Gastroesophageal sphincter (tissue), 4 donors: Measurements from ENCODE around the gene FLNA. TPM values are rescaled to one million over a fixed set of nuclear protein-coding genes. Genes with fewer than 3 reads are reported as not detected.

Experiments
- ATAC-seq: fragments of 150-250 bp; one replicate; pipeline ENCODE4 v1.9.1; 2016; ENCODE audit warnings: mild to moderate bottlenecking, moderate library complexity
- H3K27ac ChIP-seq, 4 donors: fragments of 200-600 bp; sonication (generic) in 3 of 4; 1 replicate in 3 of 4; 2 replicates in 1 of 4; pipeline ENCODE4 v1.5.1; 2016 to 2019
- H3K27me3 ChIP-seq: fragments of 200-600 bp; sonication (generic); one replicate; pipeline ENCODE4 v1.5.1; 2019
- H3K36me3 ChIP-seq, 2 donors: fragments of 200-600 bp; sonication (generic); one replicate each; pipeline ENCODE4 v1.5.1; 2019; ENCODE audit warnings: control low read depth in 1 of 2
- H3K4me1 ChIP-seq, 3 donors: fragments of 200-600 bp; sonication (generic); 1 replicate in 2 of 3; 2 replicates in 1 of 3; pipeline ENCODE4 v1.5.1; 2016 to 2019; ENCODE audit warnings: control low read depth in 2 of 3
- H3K4me3 ChIP-seq, 2 donors: fragments of 200-600 bp; sonication (generic); one replicate each; pipeline ENCODE4 v1.5.1; 2019; ENCODE audit warnings: mild to moderate bottlenecking in 1 of 2, moderate library complexity in 1 of 2
- H3K9me3 ChIP-seq, 3 donors: fragments of 200-600 bp; sonication (generic); one replicate each; pipeline ENCODE4 v1.5.1; 2017 to 2019; ENCODE audit warnings: control low read depth in 2 of 3
- CTCF ChIP-seq, 4 experiments: fragments of 200-600 bp in 2 of 4; fragments of 450-650 bp in 2 of 4; sonication (generic) in 1 of 4; IDR thresholded peaks; one replicate each; pipeline ENCODE4 v1.5.1; 2017 to 2019; ENCODE audit warnings: antibody characterized with exemption in 4 of 4, mild to moderate bottlenecking in 2 of 4, moderate library complexity in 2 of 4
- EP300 ChIP-seq: sonication (generic); formaldehyde crosslinking; IDR thresholded peaks from one replicate; pipeline ENCODE4 v1.6.1; 2017; ENCODE audit warnings: antibody characterized with exemption, mild to moderate bottlenecking
- POLR2A ChIP-seq, 2 donors: fragments of 450-650 bp; IDR thresholded peaks; one replicate each; pipeline ENCODE4 v1.6.1; 2017; ENCODE audit warnings: antibody characterized with exemption in 2 of 2, mild to moderate bottlenecking in 2 of 2, moderate library complexity in 1 of 2
- POLR2AphosphoS5 ChIP-seq: sonication (generic); formaldehyde crosslinking; IDR thresholded peaks from one replicate; pipeline ENCODE4 v1.6.1; 2017; ENCODE audit warnings: antibody characterized with exemption
- WGBS, 2 donors: methylation state at CpG; one replicate each; pipeline ENCODE4 v1.1.5; 2018; ENCODE audit warnings: low coverage in 1 of 2; 5-methylcytosine and 5-hydroxymethylcytosine counted together
- total RNA-seq, 4 donors: library from RNA; depleted of rRNA; stranded (reverse); fragments of >200 nt; gene quantifications; one replicate each; pipeline ENCODE4 v1.1.0, GENCODE V29; 2016

The FLNA gene
- over 10,000 TPM in 1 of 4 donors, 1,000 to 10,000 TPM in 3; 7,815 to 15,318 (median 8,757) TPM for total RNA-seq

- peaks cover 0 to 12% of the 10 kb centered on the region in 2 donors for H3K36me3 ChIP-seq
- peak within 1 kb of the TSS; percentile 63 to 74 for H3K4me3 ChIP-seq
- H3K9me3 ChIP-seq: no peaks in the 10 kb centered on the region
- H3K27me3 ChIP-seq: no peaks in the 10 kb centered on the region
- peak; percentile 1 for ATAC-seq
- peaks cover 0 to 42% (median 2%) of the 10 kb centered on the region in 3 donors for H3K4me1 ChIP-seq
- TF ChIP-seq CTCF (IDR thresholded peaks at IDR 0.05) (peak in 2 of 4 experiments; percentile 3 to 19), EP300 (no peak), POLR2A (IDR thresholded peaks at IDR 0.05) (peak; percentile 84 to 86), POLR2AphosphoS5 (peak; percentile 59)
- no CpG with 5 or more reads among the region's 95 CpGs for WGBS, 2 donors
- H3K27ac ChIP-seq: peak within 1 kb of the TSS; percentile 94 to 100 (median 98)
Measured at GRCh38 chrX:154374313-154375155, at the start of gene FLNA. Gene FLNA (minus strand): TSS chrX:154374634. CDS start chrX:154371245, 3,389 bp downstream.

GRCh38 chrX:154420402-154420756, 45.9 kb upstream of the FLNA start:
- peak; percentile 14 for ATAC-seq

GRCh38 chrX:154419688-154420401, 45.4 kb upstream of the FLNA start:
- Histone ChIP-seq H3K4me1 (peaks cover 0 to 12% (median 0%) of the 10 kb centered on the region in 3 donors), H3K36me3 (peaks cover 0 to 9% of the 10 kb centered on the region in 2 donors), H3K27ac (peak overlapping the region in 2 of 4 donors; percentile 56 to 57), H3K4me3 (no peak overlapping the region), H3K9me3 (no peaks in the 10 kb centered on the region), H3K27me3 (no peaks in the 10 kb centered on the region)
- TF ChIP-seq EP300 (no peak), POLR2A (IDR thresholded peaks at IDR 0.05) (no peak), POLR2AphosphoS5 (no peak), CTCF (IDR thresholded peaks at IDR 0.05) (no peak)
- WGBS, 2 donors: no CpG with 5 or more reads among the region's 19 CpGs
- ATAC-seq: peak; percentile 65

More at GRCh38 chrX:154420402-154420756, 45.9 kb upstream of the FLNA start:
- Histone ChIP-seq H3K9me3 (no peaks in the 10 kb centered on the region), H3K4me1 (peaks cover 0 to 12% (median 0%) of the 10 kb centered on the region in 3 donors), H3K27me3 (no peaks in the 10 kb centered on the region), H3K36me3 (peaks cover 0 to 6% of the 10 kb centered on the region in 2 donors), H3K27ac (peak overlapping the region in 1 of 4 donors; percentile 56), H3K4me3 (no peak overlapping the region)
- no peak for TF ChIP-seq EP300
- WGBS, 2 donors: no CpG with 5 or more reads among the region's 10 CpGs

GRCh38 chrX:154419189-154419588, 44.8 kb upstream of the FLNA start:
- Histone ChIP-seq H3K36me3 (peaks cover 0 to 12% of the 10 kb centered on the region in 2 donors), H3K9me3 (no peaks in the 10 kb centered on the region), H3K4me3 (no peak overlapping the region), H3K4me1 (peaks cover 0 to 12% (median 0%) of the 10 kb centered on the region in 3 donors), H3K27ac (peak overlapping the region in 2 of 4 donors; percentile 56 to 57), H3K27me3 (no peaks in the 10 kb centered on the region)
- whole genome bisulfite sequencing, 2 donors: no CpG with 5 or more reads among the region's 8 CpGs
- no peak for ATAC-seq
- TF ChIP-seq POLR2A (IDR thresholded peaks at IDR 0.05): no peak
- TF ChIP-seq POLR2AphosphoS5: no peak
- no peak for TF ChIP-seq EP300
- TF ChIP-seq CTCF (IDR thresholded peaks at IDR 0.05): no peak

GRCh38 chrX:154417157-154417556, 42.7 kb upstream of the FLNA start:
- no peak for ATAC-seq
- no peak overlapping the region for H3K4me3 ChIP-seq
- peaks cover 0 to 24% of the 10 kb centered on the region in 2 donors for H3K36me3 ChIP-seq
- no peaks in the 10 kb centered on the region for H3K27me3 ChIP-seq
- no peaks in the 10 kb centered on the region for H3K9me3 ChIP-seq
- TF ChIP-seq POLR2AphosphoS5 (no peak), CTCF (IDR thresholded peaks at IDR 0.05) (no peak), POLR2A (IDR thresholded peaks at IDR 0.05) (no peak), EP300 (no peak)
- peaks cover 0 to 20% (median 3%) of the 10 kb centered on the region in 3 donors for H3K4me1 ChIP-seq
- no peak overlapping the region for H3K27ac ChIP-seq
- 39 to 58% methylated on average over 3 to 4 of the region's 7 CpGs for WGBS, 2 donors
